VCaP (cell line): ENCODE data around the gene ADGRE1.

Experiments used
- H3K27ac ChIP-seq: fragments of 450-650 bp; 2 replicates; pipeline ENCODE4 v1.5.1; 2017
- TF ChIP-seq, protein P1 (sequence below): fragments of 450-650 bp; conservative IDR thresholded peaks from 2 replicates; pipeline ENCODE4 v1.5.1; 2017; ENCODE audit warnings: mild to moderate bottlenecking, moderate library complexity

The ADGRE1 gene

DNA sequence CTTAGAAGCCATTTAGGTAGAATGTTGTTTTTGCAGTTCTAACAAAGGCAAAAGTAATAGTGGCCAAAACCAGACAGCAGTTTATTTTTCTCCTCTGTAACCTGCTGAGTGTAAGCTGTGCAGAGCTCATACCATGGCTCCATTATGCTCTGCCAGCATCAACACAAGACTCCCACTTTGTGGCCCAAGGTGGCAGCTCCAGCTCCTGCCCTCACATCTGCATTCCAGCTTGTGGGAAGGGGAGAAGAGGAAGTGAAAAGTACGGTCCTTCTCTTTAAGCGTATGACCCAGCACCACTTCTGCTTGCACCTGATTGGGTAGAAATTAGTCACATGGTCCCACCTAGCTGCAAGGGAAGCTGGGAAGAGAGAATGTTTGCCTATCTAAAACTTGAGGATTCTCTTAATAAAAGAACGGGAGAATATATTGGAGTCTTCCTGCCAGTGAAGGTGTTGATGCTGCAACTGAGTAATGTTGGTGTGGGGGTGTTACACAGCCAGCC, 19.2 kb downstream of the ADGRE1 start:
- TF ChIP-seq, protein P1, sequence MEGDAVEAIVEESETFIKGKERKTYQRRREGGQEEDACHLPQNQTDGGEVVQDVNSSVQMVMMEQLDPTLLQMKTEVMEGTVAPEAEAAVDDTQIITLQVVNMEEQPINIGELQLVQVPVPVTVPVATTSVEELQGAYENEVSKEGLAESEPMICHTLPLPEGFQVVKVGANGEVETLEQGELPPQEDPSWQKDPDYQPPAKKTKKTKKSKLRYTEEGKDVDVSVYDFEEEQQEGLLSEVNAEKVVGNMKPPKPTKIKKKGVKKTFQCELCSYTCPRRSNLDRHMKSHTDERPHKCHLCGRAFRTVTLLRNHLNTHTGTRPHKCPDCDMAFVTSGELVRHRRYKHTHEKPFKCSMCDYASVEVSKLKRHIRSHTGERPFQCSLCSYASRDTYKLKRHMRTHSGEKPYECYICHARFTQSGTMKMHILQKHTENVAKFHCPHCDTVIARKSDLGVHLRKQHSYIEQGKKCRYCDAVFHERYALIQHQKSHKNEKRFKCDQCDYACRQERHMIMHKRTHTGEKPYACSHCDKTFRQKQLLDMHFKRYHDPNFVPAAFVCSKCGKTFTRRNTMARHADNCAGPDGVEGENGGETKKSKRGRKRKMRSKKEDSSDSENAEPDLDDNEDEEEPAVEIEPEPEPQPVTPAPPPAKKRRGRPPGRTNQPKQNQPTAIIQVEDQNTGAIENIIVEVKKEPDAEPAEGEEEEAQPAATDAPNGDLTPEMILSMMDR = no peak
- no peak overlapping the region for H3K27ac ChIP-seq

DNA sequence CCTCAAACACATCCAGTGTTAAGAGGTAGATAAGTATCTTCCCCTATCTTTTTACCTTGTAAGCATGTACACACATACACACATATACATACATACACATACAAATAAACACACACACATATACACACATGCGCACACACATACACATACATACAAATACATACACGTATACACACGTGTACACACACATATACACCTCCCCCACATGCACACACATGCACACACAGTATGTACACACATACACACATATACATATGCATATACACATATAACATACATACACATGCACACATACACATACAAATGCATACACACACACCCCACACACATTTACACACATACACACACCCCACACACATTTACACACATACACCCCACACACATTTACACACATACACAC, 24.1 kb downstream of the ADGRE1 start:
- no peak overlapping the region for H3K27ac ChIP-seq
- TF ChIP-seq, protein P1 = no peak

DNA sequence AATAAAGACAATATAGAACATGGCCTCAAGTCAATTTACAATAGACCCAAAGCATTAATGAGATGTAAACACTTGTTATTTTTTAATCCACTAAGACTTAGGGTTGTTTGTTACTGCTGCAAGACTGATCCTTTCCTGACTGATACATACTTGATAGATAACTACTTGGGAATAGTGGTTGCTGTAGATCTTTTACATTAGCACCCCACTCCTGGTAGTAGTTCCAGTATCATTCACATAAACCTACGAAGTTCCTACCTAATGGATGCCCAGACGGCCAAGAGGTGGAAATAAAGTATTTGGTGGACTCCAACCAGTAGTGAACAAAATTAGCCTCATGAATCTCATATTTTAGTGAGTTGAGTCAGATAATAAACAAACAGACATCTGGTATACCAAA, 26.9 kb downstream of the ADGRE1 start:
- no peak overlapping the region for H3K27ac ChIP-seq
- TF ChIP-seq, protein P1 = no peak

- TF ChIP-seq, protein P1 = no peak
- H3K27ac ChIP-seq = no peak overlapping the region
These were observed 29.6 kb downstream of the ADGRE1 start for GRCh38 chr19:6916952-6917351.

- TF ChIP-seq, protein P1 = no peak
- H3K27ac ChIP-seq = no peak overlapping the region
These were observed 38.0 kb downstream of the ADGRE1 start for GRCh38 chr19:6925386-6925785.

DNA sequence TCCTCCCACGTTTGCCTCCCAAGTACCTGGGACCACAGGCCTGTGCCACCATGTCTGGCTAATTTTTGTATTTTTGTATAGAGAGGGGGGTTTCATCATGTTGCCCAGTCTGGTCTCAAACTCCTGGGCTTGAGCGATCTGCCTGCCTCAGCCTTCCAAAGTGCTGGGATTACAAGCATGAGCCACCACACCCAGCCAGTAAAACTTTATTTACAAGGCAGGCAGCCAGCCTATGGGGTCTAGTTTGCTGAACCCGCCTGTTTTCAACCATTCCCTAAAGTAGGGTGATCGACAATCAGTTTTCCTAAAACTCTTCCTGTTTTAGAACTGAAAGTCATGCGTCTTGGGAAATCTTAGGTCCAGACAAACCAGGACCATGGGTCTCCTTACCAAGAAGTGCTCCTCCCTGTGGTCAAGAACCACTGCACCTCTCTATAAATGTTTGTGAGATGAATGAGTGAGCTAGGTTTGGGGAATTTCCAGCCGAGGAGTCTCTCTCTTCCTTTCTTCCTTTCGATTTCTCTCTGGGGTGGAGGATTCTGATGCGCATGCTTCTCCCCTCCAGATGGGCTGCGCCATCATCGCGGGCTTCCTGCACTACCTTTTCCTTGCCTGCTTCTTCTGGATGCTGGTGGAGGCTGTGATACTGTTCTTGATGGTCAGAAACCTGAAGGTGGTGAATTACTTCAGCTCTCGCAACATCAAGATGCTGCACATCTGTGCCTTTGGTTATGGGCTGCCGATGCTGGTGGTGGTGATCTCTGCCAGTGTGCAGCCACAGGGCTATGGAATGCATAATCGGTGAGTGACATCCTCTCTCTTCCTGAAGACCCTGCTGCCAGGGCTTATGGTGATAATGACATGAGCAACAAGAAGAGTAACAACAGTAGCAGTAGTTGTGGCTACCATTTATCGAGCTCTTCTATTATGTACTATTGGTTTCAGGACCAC, 38.7 kb downstream of the ADGRE1 start:
- TF ChIP-seq, protein P1 = peak; percentile 41; the same call in 1 of the 2 replicates
- no peak overlapping the region for H3K27ac ChIP-seq

- TF ChIP-seq, protein P1 = no peak
- H3K27ac ChIP-seq = no peak overlapping the region
These were observed 42.8 kb downstream of the ADGRE1 start for GRCh38 chr19:6930190-6930589.
